Measurements from ENCODE around the gene GOLT1B.

GOLT1B gene

DNA sequence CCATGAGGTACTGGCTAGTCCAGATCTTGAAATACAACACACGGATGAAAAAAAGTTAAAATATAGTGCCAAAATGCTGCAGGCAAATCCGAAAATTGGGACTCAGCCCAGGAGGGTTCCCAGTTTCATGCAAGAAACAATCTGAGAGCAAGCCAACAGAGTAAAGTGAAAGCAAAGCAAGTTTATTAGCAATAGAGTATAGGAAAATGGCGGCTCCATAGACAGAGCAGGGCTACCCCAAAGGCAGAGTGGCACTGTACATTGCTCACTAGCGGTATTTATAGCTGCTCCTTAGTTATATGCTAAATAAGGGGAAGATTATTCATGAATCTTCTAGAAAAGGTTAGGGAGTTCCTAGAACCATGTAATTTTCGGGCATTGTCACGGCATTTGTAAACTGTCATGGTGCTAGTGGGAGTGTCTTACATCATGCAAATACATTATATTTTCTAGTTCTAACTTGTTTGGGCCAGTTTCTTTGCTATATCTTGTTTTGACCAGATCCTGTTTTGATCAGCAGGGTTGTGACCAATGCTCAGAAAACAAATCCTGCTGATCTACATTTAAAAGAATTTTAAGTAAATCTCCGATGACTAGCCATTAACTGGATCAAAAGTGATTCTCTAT, 29.3 kb upstream of the GOLT1B start:
- in situ Hi-C loops (cut with HindIII; ENCODE audit: low sequenced_read_pairs), result no loop called here
- TF ChIP-seq, protein P1, sequence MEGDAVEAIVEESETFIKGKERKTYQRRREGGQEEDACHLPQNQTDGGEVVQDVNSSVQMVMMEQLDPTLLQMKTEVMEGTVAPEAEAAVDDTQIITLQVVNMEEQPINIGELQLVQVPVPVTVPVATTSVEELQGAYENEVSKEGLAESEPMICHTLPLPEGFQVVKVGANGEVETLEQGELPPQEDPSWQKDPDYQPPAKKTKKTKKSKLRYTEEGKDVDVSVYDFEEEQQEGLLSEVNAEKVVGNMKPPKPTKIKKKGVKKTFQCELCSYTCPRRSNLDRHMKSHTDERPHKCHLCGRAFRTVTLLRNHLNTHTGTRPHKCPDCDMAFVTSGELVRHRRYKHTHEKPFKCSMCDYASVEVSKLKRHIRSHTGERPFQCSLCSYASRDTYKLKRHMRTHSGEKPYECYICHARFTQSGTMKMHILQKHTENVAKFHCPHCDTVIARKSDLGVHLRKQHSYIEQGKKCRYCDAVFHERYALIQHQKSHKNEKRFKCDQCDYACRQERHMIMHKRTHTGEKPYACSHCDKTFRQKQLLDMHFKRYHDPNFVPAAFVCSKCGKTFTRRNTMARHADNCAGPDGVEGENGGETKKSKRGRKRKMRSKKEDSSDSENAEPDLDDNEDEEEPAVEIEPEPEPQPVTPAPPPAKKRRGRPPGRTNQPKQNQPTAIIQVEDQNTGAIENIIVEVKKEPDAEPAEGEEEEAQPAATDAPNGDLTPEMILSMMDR (IDR thresholded peaks at IDR 0.05; ENCODE audit: low read depth, low read length, missing control alignments), result no peak
- DNase-seq (ENCODE audit: low read depth), result no peak
- H3K4me3 ChIP-seq (ENCODE audit: low read depth, low read length), result no peak overlapping the region

DNA sequence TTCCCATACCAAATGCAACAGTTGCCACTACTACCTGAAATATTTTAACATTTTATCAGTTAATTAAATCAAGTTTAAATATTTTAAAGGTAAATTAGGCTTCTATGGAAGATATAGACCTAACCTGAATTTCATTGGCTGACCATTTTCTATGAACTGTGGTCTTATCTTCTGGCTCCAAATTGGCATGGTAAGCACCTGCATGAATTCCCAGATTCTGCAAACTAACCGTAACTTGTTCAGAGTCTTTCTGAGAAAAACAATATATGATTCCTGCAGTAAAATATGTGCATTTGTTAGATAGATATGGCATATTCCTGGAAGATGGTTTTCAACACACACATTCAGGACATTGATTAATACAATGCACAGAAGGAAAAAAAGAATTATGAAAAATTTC, 26.0 kb upstream of the GOLT1B start:
- in situ Hi-C loops (cut with HindIII; ENCODE audit: low sequenced_read_pairs), result no loop called here
- no peak overlapping the region for H3K4me3 ChIP-seq (ENCODE audit: low read depth, low read length)
- TF ChIP-seq, protein P1 (IDR thresholded peaks at IDR 0.05; ENCODE audit: low read depth, low read length, missing control alignments), result no peak
- no peak for DNase-seq (ENCODE audit: low read depth)

DNA sequence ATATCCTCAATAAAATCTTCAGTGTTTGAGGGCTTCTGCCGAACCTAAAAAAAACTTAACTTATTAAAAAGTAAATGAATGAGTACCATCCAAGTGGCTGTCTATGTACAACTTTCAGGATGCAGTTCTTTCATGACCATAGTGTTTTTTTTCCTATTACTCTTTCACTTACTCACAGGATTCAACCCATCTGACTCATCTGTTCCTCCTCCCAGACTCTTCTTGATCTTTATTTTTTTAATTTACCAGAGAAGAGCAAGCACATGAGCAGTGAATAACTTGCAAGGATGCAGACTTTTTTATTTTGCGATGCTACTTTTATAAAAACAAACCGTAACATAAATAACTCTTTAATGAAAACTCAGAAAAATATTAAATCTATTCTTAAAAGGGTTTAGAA, 24.6 kb upstream of the GOLT1B start:
- in situ Hi-C loops (cut with HindIII; ENCODE audit: low sequenced_read_pairs), result no loop called here
- no peak for DNase-seq (ENCODE audit: low read depth)
- no peak overlapping the region for H3K4me3 ChIP-seq (ENCODE audit: low read depth, low read length)
- TF ChIP-seq, protein P1 (IDR thresholded peaks at IDR 0.05; ENCODE audit: low read depth, low read length, missing control alignments), result no peak

DNA sequence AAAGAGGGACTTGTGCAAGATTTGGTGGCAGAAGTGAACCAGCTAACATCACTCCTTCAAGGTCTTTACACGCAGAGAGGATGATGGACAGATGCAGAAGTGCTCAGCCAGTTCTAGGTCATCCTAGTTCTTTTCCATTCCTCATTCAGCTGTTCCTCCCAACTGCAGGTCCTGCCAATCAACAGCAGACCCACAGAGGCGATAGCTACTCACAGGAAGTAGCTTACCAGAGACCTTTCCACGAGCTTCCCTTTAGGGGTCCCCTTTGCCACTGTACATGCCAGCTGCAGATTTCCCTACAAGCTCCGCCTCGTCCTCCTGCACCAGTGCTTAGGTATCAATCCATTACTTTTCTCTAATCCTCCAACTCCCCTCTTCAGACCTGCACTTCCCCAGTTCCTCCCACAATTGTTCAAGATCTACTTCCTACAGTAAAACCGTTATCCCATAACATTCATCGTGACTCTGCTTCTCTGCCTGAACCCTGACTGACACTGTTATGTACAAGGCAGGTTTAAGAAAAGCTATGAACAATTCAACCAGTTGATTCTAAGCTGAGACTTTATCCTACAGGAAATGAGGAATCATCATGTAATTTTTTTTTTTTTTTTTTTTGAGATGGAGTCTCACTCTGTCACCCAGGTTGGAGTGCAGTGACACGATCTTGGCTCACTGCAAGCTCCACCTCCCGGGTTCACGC, 22.7 kb upstream of the GOLT1B start:
- no peak for DNase-seq (ENCODE audit: low read depth)
- no peak overlapping the region for H3K4me3 ChIP-seq (ENCODE audit: low read depth, low read length)
- in situ Hi-C loops (cut with HindIII; ENCODE audit: low sequenced_read_pairs), result no loop called here
- TF ChIP-seq, protein P1 (IDR thresholded peaks at IDR 0.05; ENCODE audit: low read depth, low read length, missing control alignments), result no peak

DNA sequence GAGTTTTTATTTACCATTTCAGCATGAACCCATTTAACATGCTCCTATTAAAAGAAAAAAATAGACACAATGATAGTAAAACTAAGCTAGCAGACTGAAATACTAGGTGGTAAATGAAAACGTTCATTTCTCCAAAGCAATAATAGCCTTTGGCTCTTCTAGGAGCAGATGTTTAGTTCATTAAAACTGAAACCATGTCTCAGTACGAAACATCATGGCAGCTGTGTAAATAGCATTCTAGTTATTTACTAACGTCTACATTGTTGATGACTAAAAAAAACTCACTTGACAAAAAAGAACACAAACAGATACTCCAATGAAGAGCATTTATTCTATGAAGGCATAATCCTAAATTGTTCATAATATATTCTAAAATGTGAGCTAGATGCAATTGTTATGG, 18.1 kb upstream of the GOLT1B start:
- DNase-seq (ENCODE audit: low read depth), result no peak
- in situ Hi-C loops (cut with HindIII; ENCODE audit: low sequenced_read_pairs), result no loop called here
- TF ChIP-seq, protein P1 (IDR thresholded peaks at IDR 0.05; ENCODE audit: low read depth, low read length, missing control alignments), result no peak
- no peak overlapping the region for H3K4me3 ChIP-seq (ENCODE audit: low read depth, low read length)

DNA sequence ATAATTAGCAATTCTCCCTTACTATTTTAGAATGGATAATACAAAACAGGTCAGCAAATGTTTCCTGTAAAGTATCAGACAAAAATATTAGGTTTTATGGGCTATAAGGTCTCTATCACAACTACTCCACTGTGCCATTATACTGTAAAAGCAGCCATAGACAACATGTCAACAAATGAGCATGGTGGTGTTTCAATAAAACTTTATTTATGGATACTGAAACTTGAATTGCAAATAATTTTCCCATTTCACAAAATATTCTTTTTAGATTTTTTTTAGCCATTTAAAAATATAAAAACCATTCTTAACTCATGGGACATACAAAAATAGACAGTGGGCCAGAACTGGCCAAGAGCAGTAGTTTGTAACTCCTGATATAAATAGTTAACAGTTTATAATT, 15.6 kb upstream of the GOLT1B start:
- H3K4me3 ChIP-seq (ENCODE audit: low read depth, low read length), result no peak overlapping the region
- TF ChIP-seq, protein P1 (IDR thresholded peaks at IDR 0.05; ENCODE audit: low read depth, low read length, missing control alignments), result no peak
- DNase-seq (ENCODE audit: low read depth), result no peak
- in situ Hi-C loops (cut with HindIII; ENCODE audit: low sequenced_read_pairs), result no loop called here

Measured in astrocyte of the cerebellum (primary cell).